Hematopoietic multipotent progenitor cell treated with erythropoietin and hydrocortisone succinate and interleukin-3 and kit ligand, for 6 days (in vitro differentiated cells): Measurements from ENCODE around the gene FADS2.

Experiments
- DNase-seq: peaks from one replicate; pipeline ENCODE4 v3.0.0-alpha.2; 2015

FADS2 gene

DNA sequence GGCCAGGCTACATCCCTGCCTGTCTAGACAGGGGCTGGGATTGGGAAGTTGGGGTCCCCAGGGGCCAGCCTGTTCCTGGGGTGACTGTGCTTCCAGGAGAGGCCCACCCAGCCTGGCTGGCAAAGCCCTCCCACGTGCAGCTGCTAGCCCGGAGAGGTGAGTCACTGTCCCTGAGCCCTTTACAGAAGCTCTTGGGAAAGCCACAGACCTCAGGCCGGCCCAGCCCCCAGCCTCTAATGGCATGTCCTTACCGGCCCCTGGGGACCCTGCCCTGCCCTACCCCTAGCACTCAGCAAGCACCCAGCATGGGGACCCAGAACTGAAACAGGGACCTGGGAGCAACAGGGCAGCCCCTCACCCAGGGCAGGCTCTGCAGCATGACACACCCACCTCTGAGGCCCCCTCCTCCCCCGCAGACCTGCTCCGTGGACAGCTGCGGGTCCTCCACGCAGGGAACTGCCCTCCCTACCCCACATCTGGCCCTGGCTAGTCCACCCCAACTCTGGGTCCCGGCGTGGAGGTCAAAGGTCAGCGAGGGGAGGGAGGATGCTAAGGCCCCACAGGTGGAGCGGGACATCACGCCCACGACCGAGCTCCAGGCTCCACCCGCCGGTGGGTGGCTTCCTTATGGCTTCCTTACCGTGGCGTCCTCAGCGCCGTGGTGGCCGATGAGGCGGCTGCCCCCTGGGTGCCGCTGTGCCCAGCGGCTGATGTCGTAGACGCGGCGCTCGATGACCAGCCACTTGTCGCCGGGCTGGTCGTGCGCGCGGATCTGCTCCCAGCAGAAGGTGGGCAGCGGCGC is 62.6 kb downstream of the FADS2 start:
- DNase-seq, result peak; percentile 53

DNA sequence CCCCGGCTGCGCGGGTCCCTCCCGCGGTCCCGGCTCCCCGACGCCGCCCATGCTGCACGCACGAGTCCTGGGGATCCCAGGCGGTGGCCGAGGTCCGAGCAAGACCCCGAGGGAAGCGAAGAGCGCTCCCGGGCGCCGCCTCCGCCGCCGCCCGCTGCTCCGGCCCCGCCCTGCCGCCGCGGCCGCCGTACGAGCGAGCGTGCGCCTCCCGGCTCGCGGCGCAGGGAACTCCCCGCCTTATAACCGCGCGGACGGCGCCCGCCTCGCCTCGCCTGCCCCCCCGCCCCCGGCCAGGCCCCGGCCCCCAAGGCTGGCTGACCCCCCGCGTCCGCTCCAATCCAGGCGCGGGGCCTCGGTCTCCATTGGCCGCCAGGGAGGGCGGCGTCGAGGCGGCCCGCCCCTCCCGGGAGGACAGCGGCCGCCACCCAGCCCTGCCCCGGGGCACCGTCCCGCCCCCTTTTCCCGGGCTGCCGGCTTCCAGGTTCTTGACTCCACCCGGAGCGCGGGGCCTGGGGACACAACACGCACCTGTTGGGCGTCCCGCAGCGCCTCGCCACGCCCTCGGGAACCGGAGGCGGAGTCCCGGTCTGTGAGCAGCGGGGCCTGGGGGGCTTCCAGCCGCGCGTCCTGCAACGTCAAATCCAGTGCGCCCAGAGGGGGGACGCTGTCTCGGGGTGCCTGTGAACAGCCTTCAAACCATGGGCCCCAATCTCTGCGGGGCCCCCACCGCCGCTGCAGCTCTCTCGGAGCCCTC is 63.4 kb downstream of the FADS2 start, which contains the start of gene FADS3:
TSS of gene FADS3 (minus strand) at position 215 of the 754 bp plus-strand sequence. CDS start at position 51, 164 bp downstream.
- peak; percentile 82 for DNase-seq

DNA sequence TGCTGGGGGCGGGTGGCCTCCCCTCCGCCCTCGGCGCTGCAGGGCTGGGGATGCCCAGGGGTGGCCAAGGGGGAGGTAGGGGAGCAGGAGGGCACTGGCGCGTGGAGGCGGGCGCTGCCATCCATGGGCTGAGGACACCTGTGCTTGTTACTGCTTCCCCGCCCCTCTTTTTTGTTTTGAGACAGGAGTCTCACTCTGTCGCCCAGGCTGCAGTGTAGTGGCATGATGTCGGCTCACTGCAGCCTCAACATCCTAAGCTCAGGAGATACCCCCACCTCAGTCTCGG is 63.9 kb downstream of the FADS2 start:
- no peak for DNase-seq

DNA sequence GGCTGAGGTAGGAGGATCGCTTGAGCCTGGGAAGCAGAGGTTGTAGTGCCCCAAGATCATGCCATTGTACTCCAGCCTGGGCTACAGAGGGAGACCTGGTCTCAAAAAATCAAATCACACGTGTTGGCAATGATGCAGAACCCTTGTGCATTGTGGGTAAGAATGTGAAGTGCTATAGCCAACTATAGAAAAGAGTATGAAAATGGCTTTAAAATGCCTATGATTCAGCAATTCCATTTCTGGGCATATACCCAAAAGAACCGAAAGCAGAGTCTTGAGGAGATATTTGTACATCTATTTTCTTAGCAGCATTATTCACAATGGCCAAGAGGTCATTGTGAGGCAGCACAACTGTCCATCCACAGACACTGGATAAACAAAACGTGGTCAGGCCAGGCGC is 65.9 kb downstream of the FADS2 start:
- peak; percentile 53 for DNase-seq

DNA sequence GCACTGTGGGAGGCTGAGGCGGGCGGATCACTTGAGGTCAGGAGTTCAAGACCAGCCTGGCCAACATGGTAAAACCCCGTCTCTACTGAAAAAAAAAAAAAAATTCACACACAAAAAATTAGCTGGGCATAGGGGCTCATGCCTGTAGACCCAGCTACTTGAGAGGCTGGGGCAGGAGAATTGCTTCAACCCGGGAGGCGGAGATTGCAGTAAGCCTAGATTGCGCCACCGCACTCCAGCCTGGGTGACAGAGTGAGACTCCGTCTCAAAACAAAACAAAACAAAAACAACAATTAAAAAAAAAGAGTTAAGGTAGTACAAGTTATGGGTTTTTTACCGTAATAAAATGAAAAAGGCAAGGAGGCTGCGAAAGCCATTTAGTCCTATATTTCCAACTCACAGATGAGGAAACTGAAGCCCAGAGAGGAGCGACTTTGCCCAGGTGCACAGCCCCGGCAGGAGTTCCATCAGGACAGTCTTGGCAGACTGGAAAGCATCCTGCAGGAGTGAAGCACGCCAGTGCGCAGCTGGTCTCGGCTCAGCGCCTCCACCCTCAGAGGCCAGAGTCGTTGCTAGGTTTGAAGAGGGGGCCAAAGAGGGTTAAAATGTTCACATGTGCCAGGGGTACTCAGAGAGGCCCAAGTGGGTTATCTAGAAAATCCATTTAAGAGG is 67.1 kb downstream of the FADS2 start:
- DNase-seq, result no peak

DNA sequence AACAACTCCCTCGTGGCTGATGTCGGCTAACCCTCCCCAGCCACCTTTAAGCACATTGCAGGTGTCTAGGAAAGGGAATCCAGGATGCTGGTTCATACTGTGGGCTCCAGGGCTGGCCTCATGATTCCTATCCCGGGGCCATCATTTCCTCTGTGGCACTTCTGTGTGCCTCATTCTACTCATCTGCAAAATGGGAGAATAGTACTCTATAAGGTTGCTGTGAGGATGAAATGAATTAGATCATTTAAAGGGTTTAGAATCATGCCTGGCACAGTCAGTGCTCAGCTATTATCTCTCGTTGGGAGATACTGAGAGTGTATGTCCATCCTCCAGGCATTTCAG is 67.6 kb downstream of the FADS2 start:
- DNase-seq, result no peak

DNA sequence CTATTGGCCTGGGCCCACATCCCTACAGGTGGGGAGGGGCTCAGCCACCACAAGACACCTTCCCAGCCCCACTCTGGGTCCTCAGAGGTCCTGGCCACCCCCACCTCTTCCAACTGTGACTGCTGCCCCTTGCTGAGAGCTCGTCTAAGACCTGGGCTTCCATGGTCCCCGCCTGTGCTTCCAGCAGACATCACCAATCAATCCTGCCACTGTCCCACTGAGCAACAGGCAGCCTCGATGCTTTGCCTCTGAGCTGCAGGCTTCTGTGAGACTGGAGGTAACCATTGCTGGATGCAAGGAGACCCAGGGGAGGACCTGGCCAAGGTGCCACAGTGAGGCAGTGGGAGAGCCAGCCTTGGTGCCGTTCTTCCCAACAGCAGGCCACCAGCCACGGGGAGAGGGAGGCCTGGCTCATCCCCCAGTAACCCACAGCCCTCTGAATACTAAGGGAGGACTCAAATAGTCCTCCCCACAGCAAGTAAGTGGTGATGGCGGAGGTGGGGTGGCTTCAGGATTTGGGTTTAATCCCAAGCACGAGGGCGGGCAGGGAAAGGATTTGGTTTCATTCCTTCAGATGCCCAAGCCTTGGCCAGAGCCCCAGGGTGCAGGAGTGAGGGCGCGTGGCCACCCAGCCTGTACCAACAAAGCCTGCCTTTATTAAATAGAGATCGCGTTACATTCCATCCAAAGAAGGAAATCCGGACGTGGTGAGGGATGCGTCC is 68.7 kb downstream of the FADS2 start:
- DNase-seq, result no peak

DNA sequence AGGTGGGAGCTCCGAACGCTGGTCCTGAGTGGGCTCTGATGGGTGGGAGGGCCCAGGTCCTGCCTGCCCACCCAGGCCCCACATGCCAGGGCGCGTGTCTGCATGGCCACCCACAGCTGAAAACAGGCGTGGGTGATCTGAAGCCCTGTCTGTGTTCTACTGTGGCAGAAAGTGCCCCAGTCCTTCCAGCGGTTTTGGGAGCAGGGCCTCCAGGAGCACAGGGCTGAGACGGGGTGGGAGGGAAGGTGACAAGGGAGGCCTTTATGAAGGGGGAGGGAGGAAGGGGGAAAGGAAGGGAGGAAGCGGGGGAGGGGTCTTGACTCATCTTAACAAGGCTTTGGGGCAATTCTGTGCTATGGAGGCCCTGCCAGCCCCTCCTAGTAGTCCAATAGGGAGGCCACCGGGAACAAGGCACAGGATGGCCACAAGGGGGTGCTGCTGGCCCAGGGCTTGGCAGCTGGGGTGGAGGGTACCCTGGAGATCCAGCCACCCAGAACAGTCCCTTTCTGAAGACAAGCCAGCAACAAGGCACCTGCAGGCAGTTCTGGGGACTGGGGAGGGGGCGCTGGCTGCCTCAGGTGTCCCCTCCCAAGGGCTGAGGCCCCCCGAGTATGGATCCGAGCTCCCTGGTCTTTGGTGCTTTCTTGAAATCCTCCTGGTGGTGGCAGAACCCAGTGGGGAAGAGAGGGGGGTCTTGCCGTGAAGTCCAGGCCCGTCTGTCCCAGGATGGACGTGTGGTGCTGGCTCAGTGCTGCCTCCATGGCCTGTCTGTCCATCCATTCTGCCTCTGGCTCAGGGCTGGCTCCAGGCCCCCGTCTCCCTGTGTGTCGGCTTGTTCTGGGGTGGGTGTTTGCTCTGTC is 69.5 kb downstream of the FADS2 start:
- peak; percentile 89 for DNase-seq

DNA sequence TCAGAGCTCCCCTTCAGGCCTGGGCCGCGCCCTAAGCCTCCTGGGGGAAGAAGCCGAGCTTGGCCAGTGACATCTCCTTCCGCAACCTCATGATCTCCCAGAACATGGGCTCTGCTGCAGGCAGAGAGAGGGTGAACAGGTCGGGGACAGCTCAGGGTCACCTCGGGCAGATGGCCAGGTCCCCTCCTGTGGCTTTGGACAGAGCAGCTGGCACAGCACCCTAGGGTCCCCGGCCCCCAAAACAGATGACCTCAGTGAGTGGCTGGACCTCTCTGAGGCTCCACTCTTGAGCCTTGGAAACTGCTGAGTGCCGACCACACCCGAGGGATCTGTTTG is 70.1 kb downstream of the FADS2 start:
- no peak for DNase-seq

DNA sequence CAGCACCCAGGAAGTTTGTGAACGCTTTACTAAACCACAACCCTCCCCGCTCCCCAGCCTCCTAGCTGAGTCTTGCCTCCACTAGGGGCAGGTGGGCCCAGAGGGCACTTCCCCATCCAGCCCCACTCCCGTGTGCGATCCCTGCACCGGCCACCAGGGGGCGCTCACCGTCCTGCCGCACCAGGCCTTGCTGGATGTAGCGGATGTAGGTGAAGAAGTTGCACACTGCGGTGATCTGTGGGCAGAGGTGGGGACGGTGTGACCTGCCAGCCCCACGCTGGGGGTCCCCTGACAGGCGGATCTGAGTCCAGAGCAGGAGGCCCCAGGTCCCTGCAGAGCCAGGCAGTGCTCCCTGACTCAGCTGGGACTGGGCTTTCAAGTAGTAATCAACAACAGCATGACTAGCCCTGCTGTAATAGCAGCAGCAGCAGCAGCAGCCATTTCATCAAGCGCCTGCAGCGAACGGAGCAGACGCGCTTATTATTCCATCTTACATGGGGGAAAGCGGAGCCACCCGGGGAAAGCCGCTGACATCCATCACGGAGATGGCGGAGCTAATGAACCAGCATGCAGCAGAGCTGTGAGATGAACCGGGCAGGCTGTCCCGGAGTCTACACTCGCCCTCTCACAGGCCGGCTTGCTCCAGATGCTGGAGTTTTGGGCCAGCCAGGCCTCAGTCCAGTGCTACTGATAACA is 71.2 kb downstream of the FADS2 start:
- peak; percentile 86 for DNase-seq

DNA sequence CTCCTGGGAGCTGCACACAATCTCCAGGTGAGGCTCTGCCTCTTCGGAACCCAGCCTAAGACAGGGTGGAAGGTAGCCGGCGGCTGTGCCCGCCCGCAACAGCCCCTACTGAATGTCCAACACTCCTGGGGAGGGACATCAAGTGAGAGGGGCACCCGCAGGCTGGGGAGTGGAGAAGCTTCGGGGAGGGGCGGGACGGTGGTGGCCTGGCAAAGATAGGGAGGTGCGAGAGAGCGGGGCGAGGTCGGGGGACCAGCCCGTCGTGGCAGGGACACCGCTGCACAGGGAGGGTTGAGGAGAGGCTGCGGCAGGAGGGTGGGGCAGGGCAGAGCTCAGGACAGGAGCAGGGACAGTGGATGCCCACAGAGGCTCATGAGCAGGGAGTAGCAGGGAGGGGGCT is 72.2 kb downstream of the FADS2 start:
- no peak for DNase-seq

DNA sequence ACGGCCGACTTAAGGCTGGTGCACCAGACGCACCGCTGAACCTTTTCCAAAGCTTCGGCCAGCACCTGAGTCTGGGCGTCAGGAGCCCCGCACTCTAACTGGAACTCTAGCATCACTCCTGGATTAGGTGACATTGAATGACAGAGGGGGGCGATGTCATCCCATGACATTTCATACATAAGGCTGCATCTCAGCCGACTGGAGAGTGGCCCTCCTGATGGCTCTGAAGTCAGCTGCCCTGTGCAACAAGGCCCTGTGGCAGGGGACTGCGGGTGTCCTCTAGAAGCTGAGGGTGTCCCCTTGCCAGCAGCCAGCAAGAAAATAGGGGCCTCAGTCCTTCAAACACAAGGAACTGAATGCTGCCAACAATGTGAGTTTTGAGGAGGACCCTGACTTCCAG is 73.3 kb downstream of the FADS2 start:
- no peak for DNase-seq

DNA sequence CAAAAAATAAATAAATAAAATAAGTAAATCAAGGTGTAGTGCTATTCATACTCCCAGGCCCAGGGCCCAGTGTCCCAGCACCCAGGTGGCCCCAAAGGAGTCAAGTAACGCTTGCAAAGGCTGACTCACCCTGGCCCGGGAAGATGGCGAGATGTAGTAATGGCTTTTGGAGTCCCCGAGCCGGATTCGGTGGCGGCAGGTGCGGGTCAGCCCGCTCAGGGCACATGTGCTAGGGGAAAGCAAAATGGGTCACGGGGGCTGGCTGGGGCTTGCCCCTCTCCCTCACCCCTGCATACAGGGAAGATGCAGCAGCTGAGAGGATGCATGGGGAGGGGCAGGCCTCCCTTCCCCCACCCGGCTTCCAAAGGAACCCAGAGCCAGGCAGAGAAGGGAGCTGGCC is 74.2 kb downstream of the FADS2 start:
- DNase-seq, result no peak

DNA sequence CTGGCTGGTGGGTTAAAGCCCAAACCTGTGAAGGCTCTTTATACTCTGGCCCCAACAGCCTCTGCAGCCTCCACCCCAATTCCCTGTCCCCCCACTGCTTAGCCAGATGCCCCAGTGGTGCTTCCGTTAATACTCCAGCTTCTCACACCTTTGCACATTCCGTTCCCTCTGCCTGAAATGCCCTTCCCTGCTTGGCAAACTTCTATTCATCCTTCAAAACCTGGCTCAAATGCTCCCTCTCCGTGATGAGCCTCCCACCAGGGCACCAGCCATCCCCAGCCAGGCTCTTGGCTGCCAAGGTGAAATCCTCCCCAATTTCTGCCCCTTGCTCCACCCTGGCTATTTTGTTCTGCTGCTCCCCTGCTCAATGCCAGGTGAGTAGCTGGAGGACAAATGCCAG is 75.7 kb downstream of the FADS2 start:
- no peak for DNase-seq

DNA sequence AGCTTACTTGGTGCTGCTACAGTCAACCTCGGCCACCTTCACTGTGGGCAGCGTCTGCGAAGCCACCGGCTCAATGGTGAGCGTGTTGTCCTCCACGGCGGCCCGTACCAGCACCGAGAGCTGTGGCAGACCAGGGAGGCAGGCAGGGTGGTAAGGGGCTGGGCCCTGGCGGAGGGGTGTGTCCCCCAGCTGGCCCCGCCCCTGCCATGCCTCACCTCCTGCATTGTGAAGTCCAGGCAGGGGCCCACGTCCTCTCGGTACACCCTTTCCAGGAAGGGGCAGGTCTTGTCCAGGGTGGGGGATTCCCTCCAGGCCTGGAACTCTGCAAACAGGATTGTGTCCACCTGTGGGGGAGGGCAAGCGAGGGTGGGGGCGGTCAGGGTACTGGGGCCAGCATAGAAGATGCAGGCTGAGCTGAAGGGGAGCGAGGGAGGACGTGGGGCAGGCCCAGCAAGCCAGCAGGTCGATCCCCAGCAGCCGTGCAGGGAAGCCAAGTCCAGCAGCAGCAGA is 76.5 kb downstream of the FADS2 start:
- DNase-seq, result peak; percentile 54

DNA sequence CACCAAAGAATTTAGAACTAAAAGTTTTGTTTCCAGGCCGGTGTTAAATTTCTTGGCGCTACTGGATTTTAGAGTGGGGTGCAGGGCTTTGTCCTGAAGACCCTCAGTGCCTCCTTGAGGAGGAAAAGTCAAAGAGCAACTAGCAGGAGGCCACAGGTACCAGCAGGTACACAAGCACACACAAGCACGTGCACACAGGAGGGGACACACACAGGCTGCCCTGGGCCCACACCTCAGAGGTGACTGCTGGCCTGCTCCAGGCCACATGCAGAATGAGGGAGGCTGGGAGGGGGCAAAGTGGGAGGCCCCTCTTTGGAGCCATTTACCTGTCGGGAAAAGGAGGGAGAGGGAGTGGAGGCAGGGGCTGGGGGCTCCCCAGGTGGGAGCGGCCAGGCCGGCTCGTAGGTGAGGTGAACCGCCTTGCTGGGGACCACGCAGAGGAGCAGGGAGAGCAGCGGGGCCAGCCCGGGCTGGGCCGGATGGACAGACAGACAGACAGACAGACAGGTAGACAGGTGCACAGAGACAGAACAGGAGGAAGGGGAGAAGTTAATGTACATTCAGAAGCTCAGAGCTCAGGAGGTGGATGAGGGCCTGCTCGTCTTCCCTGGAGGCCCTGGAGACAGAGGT is 77.1 kb downstream of the FADS2 start:
- DNase-seq, result no peak

DNA sequence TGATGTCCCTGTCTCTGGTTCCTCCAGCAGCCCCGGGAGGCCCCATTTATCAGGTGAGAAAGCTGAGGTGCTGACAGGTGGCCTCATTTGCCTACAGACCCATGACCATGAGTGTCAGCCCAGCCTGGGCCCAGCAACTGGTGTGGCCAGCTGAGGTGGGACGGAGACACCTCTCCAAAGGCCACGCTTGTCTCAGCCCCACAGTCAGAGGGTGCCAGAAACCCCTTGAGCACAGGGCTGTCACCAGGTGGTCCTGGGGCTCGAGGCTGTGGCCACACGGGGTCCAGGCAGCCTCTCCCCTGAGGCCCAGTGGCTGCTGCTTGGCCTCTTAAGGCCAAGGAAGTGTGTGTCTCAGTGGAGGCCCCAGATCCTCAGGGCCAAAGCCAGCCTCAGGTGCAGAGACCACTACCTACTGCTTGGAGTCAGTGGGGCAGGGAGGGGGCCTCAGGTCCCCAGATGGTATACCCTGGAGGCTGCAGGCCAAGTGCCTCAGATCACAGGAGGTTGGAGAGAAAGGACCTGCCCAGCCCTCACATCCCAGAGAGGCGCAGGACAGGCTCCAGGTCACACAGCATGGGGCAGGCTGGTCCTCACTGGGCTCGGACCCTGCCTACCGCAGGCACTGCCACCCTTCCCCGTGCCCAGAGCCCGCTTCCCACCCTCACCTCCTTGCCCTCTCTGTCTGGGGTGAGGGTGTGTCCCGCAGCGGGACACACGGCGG is 77.9 kb downstream of the FADS2 start:
- no peak for DNase-seq

DNA sequence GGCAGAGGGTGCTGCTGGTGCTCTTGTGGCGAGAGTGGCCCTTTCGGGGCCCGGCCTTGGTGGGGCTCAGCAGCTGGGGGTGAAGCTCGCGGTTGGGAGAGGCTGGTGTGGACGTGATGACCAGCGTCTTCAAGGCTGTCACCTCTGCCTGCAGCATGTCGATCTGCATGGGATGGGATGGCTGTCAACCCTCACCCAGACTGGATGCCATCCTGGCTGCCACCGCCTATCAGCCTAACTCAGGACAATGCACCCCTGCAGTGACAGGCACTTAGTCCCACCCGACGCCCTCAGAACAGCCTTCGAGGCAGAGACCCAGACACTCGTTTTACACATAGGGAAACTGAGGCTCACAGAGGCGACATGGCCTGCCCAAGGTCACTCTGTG is 78.4 kb downstream of the FADS2 start:
- no peak for DNase-seq

DNA sequence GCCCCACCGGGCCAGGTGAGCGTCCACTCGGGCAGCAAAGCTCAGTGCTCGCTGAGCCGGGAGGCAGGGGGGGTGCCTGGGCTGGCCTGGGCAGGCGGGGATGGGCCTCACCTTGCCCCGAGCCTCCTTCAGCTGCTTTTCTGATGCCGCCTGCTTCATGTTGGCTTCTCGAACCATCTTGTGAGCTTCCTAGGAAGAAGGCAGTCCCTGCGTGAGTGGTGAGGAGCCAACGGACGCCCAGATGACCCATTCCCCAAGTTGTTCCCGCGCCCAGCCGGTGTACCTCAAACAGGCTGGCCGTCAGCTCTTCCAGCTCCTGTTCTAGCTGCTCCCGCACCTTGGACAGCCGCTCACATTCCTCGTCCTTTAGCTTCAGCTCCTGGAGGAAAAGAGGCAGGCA is 79.2 kb downstream of the FADS2 start:
- DNase-seq, result no peak
